GM23338 (cell line): ENCODE data around the gene CEACAM19. TPM values are rescaled to one million over a fixed set of nuclear protein-coding genes. Genes with fewer than 3 reads are reported as not detected.

ENCODE experiments used
- ATAC-seq: fragments of 200-7000 bp; cut with Tn5 transposase; 3 replicates; pipeline ENCODE4 v1.9.1; 2020
- DNase-seq: peaks from one replicate; pipeline ENCODE4 v3.0.0-alpha.2; 2015; ENCODE audit warnings: low spot score
- H2AFZ ChIP-seq: fragments of 200-600 bp; sonication (generic); 2 replicates; pipeline ENCODE4 v1.8.0; 2016; ENCODE audit warnings: antibody characterized with exemption, mild to moderate bottlenecking, moderate library complexity
- H3F3A ChIP-seq: fragments of 200-600 bp; sonication (generic); replicated peaks from 2 replicates; pipeline ENCODE4 v1.8.0; 2017; ENCODE audit warnings: antibody characterized with exemption, mixed run types, low read depth
- H3K27ac ChIP-seq: fragments of 200-600 bp; sonication (generic); 2 replicates; pipeline ENCODE4 v1.6.1; 2016; ENCODE audit warnings: low read depth
- H3K27me3 ChIP-seq: fragments of 200-600 bp; sonication (generic); 2 replicates; pipeline ENCODE4 v1.8.0; 2016; ENCODE audit warnings: mild to moderate bottlenecking, mixed run types, moderate library complexity; ENCODE audit not compliant: insufficient read depth
- H3K36me3 ChIP-seq: fragments of 200-600 bp; sonication (generic); 2 replicates; pipeline ENCODE4 v1.8.0; 2016; ENCODE audit warnings: mild to moderate bottlenecking; ENCODE audit not compliant: insufficient read depth
- H3K4me1 ChIP-seq: fragments of 200-600 bp; sonication (generic); 2 replicates; pipeline ENCODE4 v1.8.0; 2016; ENCODE audit warnings: mild to moderate bottlenecking, moderate library complexity; ENCODE audit not compliant: insufficient read depth
- H3K4me2 ChIP-seq: fragments of 200-600 bp; sonication (generic); 2 replicates; pipeline ENCODE4 v1.7.1; 2017; ENCODE audit warnings: mixed run types
- H3K4me3 ChIP-seq: fragments of 200-600 bp; sonication (generic); 2 replicates; pipeline ENCODE4 v1.6.1; 2016; ENCODE audit warnings: mixed run types
- H3K79me2 ChIP-seq: fragments of 200-600 bp; sonication (generic); replicated peaks from 2 replicates; pipeline ENCODE4 v1.8.0; 2017; ENCODE audit warnings: mild to moderate bottlenecking; ENCODE audit not compliant: insufficient read depth
- H3K9me2 ChIP-seq: fragments of 200-600 bp; sonication (generic); 2 replicates; pipeline ENCODE4 v1.8.0; 2017; ENCODE audit not compliant: insufficient read depth
- H4K20me1 ChIP-seq: fragments of 200-600 bp; sonication (generic); replicated peaks from 2 replicates; pipeline ENCODE4 v1.8.0; 2017; ENCODE audit warnings: mild to moderate bottlenecking; ENCODE audit not compliant: insufficient read depth
- H3K27ac Mint-ChIP-seq: 2 replicates; pipeline ENCODE4 v1.8.0; 2020; ENCODE audit warnings: inconsistent platforms, mild to moderate bottlenecking, moderate library complexity, mixed read lengths
- H3K27me3 Mint-ChIP-seq: 3 replicates; pipeline ENCODE4 v1.8.0; 2022; ENCODE audit warnings: low read depth, mild to moderate bottlenecking, moderate library complexity, mixed read lengths, inconsistent platforms; ENCODE audit not compliant: insufficient read depth, poor library complexity
- H3K36me3 Mint-ChIP-seq: 3 replicates; pipeline ENCODE4 v1.8.0; 2021; ENCODE audit warnings: low read depth, mild to moderate bottlenecking, inconsistent platforms, moderate library complexity, mixed read lengths
- H3K4me1 Mint-ChIP-seq: 3 replicates; pipeline ENCODE4 v1.8.0; 2020; ENCODE audit warnings: mild to moderate bottlenecking, inconsistent platforms, mixed read lengths
- H3K4me3 Mint-ChIP-seq: 3 replicates; pipeline ENCODE4 v1.8.0; 2021; ENCODE audit warnings: moderate library complexity, mild to moderate bottlenecking, inconsistent platforms, mixed read lengths
- H3K9me3 Mint-ChIP-seq: 3 replicates; pipeline ENCODE4 v1.8.0; 2020; ENCODE audit warnings: moderate library complexity, mild to moderate bottlenecking, inconsistent platforms, mixed read lengths
- ETS1 ChIP-seq: IDR thresholded peaks from 2 replicates; pipeline ENCODE4 v1.6.1; 2016; ENCODE audit warnings: antibody characterized with exemption
- EZH2 ChIP-seq: fragments of 200-600 bp; sonication (generic); IDR thresholded peaks from one replicate; pipeline ENCODE4 v1.8.0; 2017; ENCODE audit warnings: antibody characterized with exemption, mild to moderate bottlenecking, low read depth; ENCODE audit not compliant: unreplicated experiment
- JUNB ChIP-seq: IDR thresholded peaks from one replicate; pipeline ENCODE4 v1.6.1; 2016; ENCODE audit warnings: antibody characterized with exemption; ENCODE audit not compliant: unreplicated experiment
- NANOG ChIP-seq: IDR thresholded peaks from 2 replicates; pipeline ENCODE4 v1.6.1; 2016; ENCODE audit warnings: antibody characterized with exemption, borderline replicate concordance
- POLR2AphosphoS5 ChIP-seq: IDR thresholded peaks from 2 replicates; pipeline ENCODE4 v1.6.1; 2016; ENCODE audit warnings: antibody characterized with exemption, low read depth
- REST ChIP-seq: IDR thresholded peaks from one replicate; pipeline ENCODE4 v1.6.1; 2018; ENCODE audit warnings: antibody characterized with exemption; ENCODE audit not compliant: unreplicated experiment
- STAT1 ChIP-seq: IDR thresholded peaks from one replicate; pipeline ENCODE4 v1.6.1; 2016; ENCODE audit warnings: antibody characterized with exemption; ENCODE audit not compliant: unreplicated experiment
- ZNF114 ChIP-seq: fragments of 250-450 bp; sonication (Bioruptor Pico); IDR thresholded peaks from 2 replicates; pipeline ENCODE4 v1.5.0; 2020; ENCODE audit warnings: mild to moderate bottlenecking, moderate library complexity
- ZNF331 ChIP-seq: fragments of 250-450 bp; sonication (Bioruptor Pico); IDR thresholded peaks from 2 replicates; pipeline ENCODE4 v1.5.0; 2020; ENCODE audit warnings: low read depth, mild to moderate bottlenecking, moderate library complexity
- polyA plus RNA-seq: library from polyadenylated mRNA; unstranded; fragments of >200 nt; fragmentation: Nextera tagmentation; extraction: Ambion mirVana; gene quantifications from 2 replicates; pipeline ENCODE4 v1.2.1, GENCODE V29; 2016
- total RNA-seq: library from RNA; depleted of rRNA; stranded (reverse); fragments of >200 nt; shearing (Covaris generic); gene quantifications from 2 replicates; pipeline ENCODE4 v1.2.3, GENCODE V29; 2014
- TF ChIP-seq, protein P1 (sequence below): fragments of 250-450 bp; sonication (Bioruptor Pico); IDR thresholded peaks from 2 replicates; pipeline ENCODE4 v1.5.0; 2020; ENCODE audit warnings: mild to moderate bottlenecking, moderate library complexity

Gene CEACAM19
- total and polyA plus RNA-seq, 2 experiments from 2014 or later, result 0.38 to 0.76 TPM

- TF ChIP-seq, protein P1, sequence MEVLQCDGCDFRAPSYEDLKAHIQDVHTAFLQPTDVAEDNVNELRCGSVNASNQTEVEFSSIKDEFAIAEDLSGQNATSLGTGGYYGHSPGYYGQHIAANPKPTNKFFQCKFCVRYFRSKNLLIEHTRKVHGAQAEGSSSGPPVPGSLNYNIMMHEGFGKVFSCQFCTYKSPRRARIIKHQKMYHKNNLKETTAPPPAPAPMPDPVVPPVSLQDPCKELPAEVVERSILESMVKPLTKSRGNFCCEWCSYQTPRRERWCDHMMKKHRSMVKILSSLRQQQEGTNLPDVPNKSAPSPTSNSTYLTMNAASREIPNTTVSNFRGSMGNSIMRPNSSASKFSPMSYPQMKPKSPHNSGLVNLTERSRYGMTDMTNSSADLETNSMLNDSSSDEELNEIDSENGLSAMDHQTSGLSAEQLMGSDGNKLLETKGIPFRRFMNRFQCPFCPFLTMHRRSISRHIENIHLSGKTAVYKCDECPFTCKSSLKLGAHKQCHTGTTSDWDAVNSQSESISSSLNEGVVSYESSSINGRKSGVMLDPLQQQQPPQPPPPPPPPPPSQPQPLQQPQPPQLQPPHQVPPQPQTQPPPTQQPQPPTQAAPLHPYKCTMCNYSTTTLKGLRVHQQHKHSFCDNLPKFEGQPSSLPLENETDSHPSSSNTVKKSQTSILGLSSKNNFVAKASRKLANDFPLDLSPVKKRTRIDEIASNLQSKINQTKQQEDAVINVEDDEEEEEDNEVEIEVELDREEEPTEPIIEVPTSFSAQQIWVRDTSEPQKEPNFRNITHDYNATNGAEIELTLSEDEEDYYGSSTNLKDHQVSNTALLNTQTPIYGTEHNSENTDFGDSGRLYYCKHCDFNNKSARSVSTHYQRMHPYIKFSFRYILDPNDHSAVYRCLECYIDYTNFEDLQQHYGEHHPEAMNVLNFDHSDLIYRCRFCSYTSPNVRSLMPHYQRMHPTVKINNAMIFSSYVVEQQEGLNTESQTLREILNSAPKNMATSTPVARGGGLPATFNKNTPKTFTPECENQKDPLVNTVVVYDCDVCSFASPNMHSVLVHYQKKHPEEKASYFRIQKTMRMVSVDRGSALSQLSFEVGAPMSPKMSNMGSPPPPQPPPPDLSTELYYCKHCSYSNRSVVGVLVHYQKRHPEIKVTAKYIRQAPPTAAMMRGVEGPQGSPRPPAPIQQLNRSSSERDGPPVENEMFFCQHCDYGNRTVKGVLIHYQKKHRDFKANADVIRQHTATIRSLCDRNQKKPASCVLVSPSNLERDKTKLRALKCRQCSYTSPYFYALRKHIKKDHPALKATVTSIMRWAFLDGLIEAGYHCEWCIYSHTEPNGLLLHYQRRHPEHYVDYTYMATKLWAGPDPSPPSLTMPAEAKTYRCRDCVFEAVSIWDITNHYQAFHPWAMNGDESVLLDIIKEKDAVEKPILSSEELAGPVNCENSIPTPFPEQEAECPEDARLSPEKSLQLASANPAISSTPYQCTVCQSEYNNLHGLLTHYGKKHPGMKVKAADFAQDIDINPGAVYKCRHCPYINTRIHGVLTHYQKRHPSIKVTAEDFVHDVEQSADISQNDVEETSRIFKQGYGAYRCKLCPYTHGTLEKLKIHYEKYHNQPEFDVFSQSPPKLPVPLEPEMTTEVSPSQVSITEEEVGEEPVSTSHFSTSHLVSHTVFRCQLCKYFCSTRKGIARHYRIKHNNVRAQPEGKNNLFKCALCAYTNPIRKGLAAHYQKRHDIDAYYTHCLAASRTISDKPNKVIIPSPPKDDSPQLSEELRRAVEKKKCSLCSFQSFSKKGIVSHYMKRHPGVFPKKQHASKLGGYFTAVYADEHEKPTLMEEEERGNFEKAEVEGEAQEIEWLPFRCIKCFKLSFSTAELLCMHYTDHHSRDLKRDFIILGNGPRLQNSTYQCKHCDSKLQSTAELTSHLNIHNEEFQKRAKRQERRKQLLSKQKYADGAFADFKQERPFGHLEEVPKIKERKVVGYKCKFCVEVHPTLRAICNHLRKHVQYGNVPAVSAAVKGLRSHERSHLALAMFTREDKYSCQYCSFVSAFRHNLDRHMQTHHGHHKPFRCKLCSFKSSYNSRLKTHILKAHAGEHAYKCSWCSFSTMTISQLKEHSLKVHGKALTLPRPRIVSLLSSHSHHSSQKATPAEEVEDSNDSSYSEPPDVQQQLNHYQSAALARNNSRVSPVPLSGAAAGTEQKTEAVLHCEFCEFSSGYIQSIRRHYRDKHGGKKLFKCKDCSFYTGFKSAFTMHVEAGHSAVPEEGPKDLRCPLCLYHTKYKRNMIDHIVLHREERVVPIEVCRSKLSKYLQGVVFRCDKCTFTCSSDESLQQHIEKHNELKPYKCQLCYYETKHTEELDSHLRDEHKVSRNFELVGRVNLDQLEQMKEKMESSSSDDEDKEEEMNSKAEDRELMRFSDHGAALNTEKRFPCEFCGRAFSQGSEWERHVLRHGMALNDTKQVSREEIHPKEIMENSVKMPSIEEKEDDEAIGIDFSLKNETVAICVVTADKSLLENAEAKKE, result no peak
- TF ChIP-seq ETS1 (no peak), STAT1 (no peak), POLR2AphosphoS5 (no peak)
Observed at GRCh38 chr19:44707794-44708193, 36.5 kb downstream of the CEACAM19 start (continued).

GRCh38 chr19:44708940-44709339 is 37.7 kb downstream of the CEACAM19 start:
- Histone ChIP-seq H3K9me2 (no peaks in the 10 kb centered on the region), H3K27ac (no peak overlapping the region), H3K36me3 (no peaks in the 10 kb centered on the region), H3K4me1 (no peaks in the 10 kb centered on the region), H3F3A (no peaks in the 10 kb centered on the region), H3K4me2 (no peak overlapping the region), H2AFZ (no peak overlapping the region), H4K20me1 (no peaks in the 10 kb centered on the region; the same call in 1 of the 2 replicates), H3K4me3 (no peak overlapping the region), H3K27me3 (no peaks in the 10 kb centered on the region), H3K79me2 (no peaks in the 10 kb centered on the region)
- Mint-ChIP-seq H3K27me3 (peaks cover 4% of the 10 kb centered on the region), H3K4me1 (no peaks in the 10 kb centered on the region), H3K9me3 (peaks cover 3% of the 10 kb centered on the region; the same call in 2 of the 3 replicates), H3K27ac (no peak overlapping the region), H3K36me3 (peaks cover 3% of the 10 kb centered on the region; the same call in 2 of the 3 replicates), H3K4me3 (no peak overlapping the region)
- TF ChIP-seq ZNF114 (CRISPR knock-in tag) (no peak), POLR2AphosphoS5 (no peak), ETS1 (no peak), JUNB (no peak), ZNF331 (no peak), STAT1 (no peak), EZH2 (no peak), REST (no peak), NANOG (no peak)
- no peak for ATAC-seq
- no peak for DNase-seq
